ENCODE measurements around the gene DOCK9. TPM values are rescaled to one million over a fixed set of nuclear protein-coding genes. Genes with fewer than 3 reads are reported as not detected.

Gene DOCK9
- total and polyA plus RNA-seq, 4 donors, result 48.8 to 193 (median 133) TPM

DNA sequence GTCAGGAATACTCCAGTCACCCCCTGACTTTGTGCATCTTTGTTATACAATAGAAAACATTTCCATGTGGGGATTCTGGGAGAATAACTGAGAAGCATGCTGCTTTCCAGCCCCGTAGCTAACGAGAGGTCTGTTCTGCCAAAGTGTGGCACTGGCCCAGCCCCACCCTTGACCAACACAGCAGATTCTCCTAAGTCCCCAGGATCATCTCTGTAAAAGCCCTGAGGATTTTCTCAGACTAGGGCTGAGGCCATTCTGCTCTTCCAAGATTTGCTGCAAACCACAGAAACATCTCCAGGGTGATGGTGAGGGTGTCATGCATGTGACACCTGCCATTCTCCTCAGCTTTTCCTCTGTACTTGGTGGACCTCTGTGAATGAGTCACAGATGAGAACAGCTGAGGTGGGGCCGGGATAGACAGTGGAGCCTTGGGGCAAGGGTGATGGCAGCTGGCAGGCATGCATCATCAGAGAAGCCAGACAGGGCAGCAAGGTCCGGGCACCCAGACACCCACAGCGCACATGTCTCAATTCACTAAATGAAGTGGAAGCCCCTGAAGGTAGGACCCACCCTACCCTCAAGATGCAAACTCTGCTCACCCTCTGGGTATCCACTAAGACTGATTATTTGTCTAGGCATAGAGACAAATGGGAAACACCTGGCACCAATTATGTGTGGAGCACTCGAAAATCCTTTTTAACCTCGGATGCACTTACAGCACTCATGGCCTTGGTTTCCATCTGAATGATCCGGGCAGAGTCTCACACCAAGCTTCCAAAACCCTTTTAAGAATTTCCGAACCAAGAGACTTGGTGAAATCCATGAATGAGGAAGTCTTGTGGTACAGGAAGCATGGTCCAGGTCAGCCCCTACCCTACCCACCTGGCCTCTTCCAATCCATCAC is 20.1 kb upstream of the DOCK9 start:
- 74 to 89% methylated on average over 9 of the region's 9 CpGs for WGBS, 2 donors
- no peaks in the 10 kb centered on the region for H3K27me3 ChIP-seq (ENCODE audit: control insufficient read depth in 3 of 3, insufficient read depth in 3 of 3, low read length in 2 of 3)
- H3K9me3 ChIP-seq (ENCODE audit: control insufficient read depth in 4 of 4, insufficient read depth in 3 of 4, low read length in 3 of 4), result no peaks in the 10 kb centered on the region
- ATAC-seq (ENCODE audit: insufficient read depth, low FRiP score) (no peak), DNase-seq (no peak)
- no peak overlapping the region for H3K27ac ChIP-seq (ENCODE audit: low read depth in 1 of 2, low read length in 1 of 2)
- H3K4me1 ChIP-seq (ENCODE audit: control insufficient read depth in 5 of 5, insufficient read depth in 5 of 5, low read length in 5 of 5), result peaks cover 0 to 24% (median 14%) of the 10 kb centered on the region in 5 donors
- H3K9ac ChIP-seq (ENCODE audit: insufficient read depth in 1 of 2, low read length in 2 of 2), result no peak overlapping the region
- H3K4me3 ChIP-seq, result no peak overlapping the region
- no peaks in the 10 kb centered on the region for H3K36me3 ChIP-seq (ENCODE audit: control insufficient read depth in 4 of 4, insufficient read depth in 4 of 4, low read length in 4 of 4)
- TF ChIP-seq, protein P1, sequence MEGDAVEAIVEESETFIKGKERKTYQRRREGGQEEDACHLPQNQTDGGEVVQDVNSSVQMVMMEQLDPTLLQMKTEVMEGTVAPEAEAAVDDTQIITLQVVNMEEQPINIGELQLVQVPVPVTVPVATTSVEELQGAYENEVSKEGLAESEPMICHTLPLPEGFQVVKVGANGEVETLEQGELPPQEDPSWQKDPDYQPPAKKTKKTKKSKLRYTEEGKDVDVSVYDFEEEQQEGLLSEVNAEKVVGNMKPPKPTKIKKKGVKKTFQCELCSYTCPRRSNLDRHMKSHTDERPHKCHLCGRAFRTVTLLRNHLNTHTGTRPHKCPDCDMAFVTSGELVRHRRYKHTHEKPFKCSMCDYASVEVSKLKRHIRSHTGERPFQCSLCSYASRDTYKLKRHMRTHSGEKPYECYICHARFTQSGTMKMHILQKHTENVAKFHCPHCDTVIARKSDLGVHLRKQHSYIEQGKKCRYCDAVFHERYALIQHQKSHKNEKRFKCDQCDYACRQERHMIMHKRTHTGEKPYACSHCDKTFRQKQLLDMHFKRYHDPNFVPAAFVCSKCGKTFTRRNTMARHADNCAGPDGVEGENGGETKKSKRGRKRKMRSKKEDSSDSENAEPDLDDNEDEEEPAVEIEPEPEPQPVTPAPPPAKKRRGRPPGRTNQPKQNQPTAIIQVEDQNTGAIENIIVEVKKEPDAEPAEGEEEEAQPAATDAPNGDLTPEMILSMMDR (IDR thresholded peaks at IDR 0.05; ENCODE audit: control extremely low read depth, extremely low read depth), result no peak

DNA sequence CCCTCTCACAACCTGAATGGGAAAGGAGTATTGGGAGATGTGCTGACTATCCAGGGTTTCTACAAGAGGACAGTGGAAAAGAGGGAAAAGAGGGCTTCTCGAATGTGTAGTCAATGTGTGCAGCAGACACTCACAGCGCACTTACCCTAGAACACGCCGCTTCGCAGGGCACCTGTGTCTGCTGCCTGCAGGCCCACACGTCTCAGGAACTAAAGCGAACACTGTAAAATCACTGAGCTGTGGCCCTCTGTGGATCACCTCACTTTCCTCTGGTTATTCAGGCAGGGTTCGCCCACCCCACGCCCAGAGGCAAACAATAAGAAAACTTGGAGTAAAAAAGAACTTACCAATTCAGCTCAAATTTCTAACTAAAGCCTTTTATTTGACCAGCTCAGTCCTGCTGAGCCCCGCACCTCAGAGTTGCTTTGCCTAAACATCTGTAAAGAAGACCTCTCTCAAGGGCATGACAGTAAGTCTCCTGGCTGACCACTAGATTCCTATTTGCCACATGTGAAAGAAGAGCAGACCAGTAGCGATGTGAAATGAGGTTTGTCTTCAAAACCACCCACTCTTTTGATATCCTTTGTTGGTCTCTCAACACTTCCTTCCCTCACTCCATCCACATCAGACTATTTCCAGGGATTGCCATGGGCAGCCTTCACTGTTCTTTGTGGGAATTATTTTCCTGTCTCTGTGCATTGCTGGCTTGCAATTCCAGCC is 19.3 kb upstream of the DOCK9 start:
- no peak for ATAC-seq (ENCODE audit: insufficient read depth, low FRiP score)
- H3K9me3 ChIP-seq (ENCODE audit: control insufficient read depth in 4 of 4, insufficient read depth in 3 of 4, low read length in 3 of 4), result no peaks in the 10 kb centered on the region
- no peaks in the 10 kb centered on the region for H3K27me3 ChIP-seq (ENCODE audit: control insufficient read depth in 3 of 3, insufficient read depth in 3 of 3, low read length in 2 of 3)
- no peak overlapping the region for H3K9ac ChIP-seq (ENCODE audit: insufficient read depth in 1 of 2, low read length in 2 of 2)
- TF ChIP-seq, protein P1 (IDR thresholded peaks at IDR 0.05; ENCODE audit: control extremely low read depth, extremely low read depth), result no peak
- no peak overlapping the region for H3K27ac ChIP-seq (ENCODE audit: low read depth in 1 of 2, low read length in 1 of 2)
- H3K4me3 ChIP-seq, result no peak overlapping the region
- H3K4me1 ChIP-seq (ENCODE audit: control insufficient read depth in 5 of 5, insufficient read depth in 5 of 5, low read length in 5 of 5), result peaks cover 0 to 22% (median 14%) of the 10 kb centered on the region in 5 donors
- no peaks in the 10 kb centered on the region for H3K36me3 ChIP-seq (ENCODE audit: control insufficient read depth in 4 of 4, insufficient read depth in 4 of 4, low read length in 4 of 4)
- no peak for DNase-seq
- 94 to 97% methylated on average over 11 of the region's 11 CpGs for WGBS, 2 donors

DNA sequence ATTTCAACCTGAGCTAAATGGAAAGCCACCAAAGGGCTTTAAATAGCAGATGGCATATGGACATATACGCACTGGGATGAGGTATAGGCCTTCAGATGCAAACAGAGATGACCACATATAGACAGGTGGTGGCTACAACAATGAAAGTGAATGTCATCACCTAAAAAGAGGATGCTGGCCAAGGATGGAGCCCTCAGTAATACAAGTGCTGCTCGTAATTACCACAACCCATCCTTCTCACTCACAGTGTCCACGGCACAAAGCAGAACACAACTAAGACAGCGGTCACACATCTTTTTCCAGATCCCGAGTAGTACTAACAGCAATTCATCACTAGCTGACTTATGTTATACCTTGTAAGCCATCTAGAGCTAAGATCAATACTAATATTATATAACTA is 18.2 kb upstream of the DOCK9 start:
- no peaks in the 10 kb centered on the region for H3K9me3 ChIP-seq (ENCODE audit: control insufficient read depth in 4 of 4, insufficient read depth in 3 of 4, low read length in 3 of 4)
- no peak overlapping the region for H3K4me3 ChIP-seq
- H3K27ac ChIP-seq (ENCODE audit: low read depth in 1 of 2, low read length in 1 of 2), result no peak overlapping the region
- 93 to 98% methylated on average over 5 of the region's 5 CpGs for WGBS, 2 donors
- TF ChIP-seq, protein P1 (IDR thresholded peaks at IDR 0.05; ENCODE audit: control extremely low read depth, extremely low read depth), result no peak
- H3K27me3 ChIP-seq (ENCODE audit: control insufficient read depth in 3 of 3, insufficient read depth in 3 of 3, low read length in 2 of 3), result no peaks in the 10 kb centered on the region
- peaks cover 0 to 18% (median 14%) of the 10 kb centered on the region in 5 donors for H3K4me1 ChIP-seq (ENCODE audit: control insufficient read depth in 5 of 5, insufficient read depth in 5 of 5, low read length in 5 of 5)
- DNase-seq (no peak), ATAC-seq (ENCODE audit: insufficient read depth, low FRiP score) (no peak)
- no peak overlapping the region for H3K9ac ChIP-seq (ENCODE audit: insufficient read depth in 1 of 2, low read length in 2 of 2)
- H3K36me3 ChIP-seq (ENCODE audit: control insufficient read depth in 4 of 4, insufficient read depth in 4 of 4, low read length in 4 of 4), result no peaks in the 10 kb centered on the region

All from lung (tissue), 12 donors.